Endometrial microvascular endothelial cells (primary cell): ENCODE measurements around the gene TMPRSS7. TPM values are rescaled to one million over a fixed set of nuclear protein-coding genes. Genes with fewer than 3 reads are reported as not detected.

Experiments used
- in situ Hi-C: cut with HindIII; loops from 2 replicates; pipeline ENCODE4 v1.10.0; 2017; ENCODE audit warnings: low sequenced_read_pairs, low pct_unique_long_range_greater_than_20kb; ENCODE audit errors: inconsistent ontology term
- total RNA-seq: library from RNA; depleted of rRNA; stranded (reverse); fragments of >200 nt; gene quantifications from one replicate; pipeline ENCODE4 v1.2.3, GENCODE V29; 2015; ENCODE audit errors: inconsistent ontology term

Gene TMPRSS7
- total RNA-seq, 1 donor from 2014 or later, result not detected

GRCh38 chr3:112088944-112089343, 54.4 kb downstream of the TMPRSS7 start:
- in situ Hi-C loops, result no loop called here

GRCh38 chr3:112089956-112090886, 55.7 kb downstream of the TMPRSS7 start:
- in situ Hi-C loops, result no loop called here

- in situ Hi-C loops, result no loop called here
Measured at GRCh38 chr3:112090887-112091586, 56.5 kb downstream of the TMPRSS7 start.

GRCh38 chr3:112092496-112093179, 58.1 kb downstream of the TMPRSS7 start:
- in situ Hi-C loops, result no loop called here

- in situ Hi-C loops, result no loop called here
Measured at GRCh38 chr3:112093180-112093522, 58.6 kb downstream of the TMPRSS7 start.

GRCh38 chr3:112095731-112096130, 61.2 kb downstream of the TMPRSS7 start:
- in situ Hi-C loops, result no loop called here

GRCh38 chr3:112096176-112096575, 61.6 kb downstream of the TMPRSS7 start:
- in situ Hi-C loops, result no loop called here

- in situ Hi-C loops, result no loop called here
Measured at GRCh38 chr3:112097378-112097777, 62.8 kb downstream of the TMPRSS7 start.

GRCh38 chr3:112101916-112102315, 67.4 kb downstream of the TMPRSS7 start:
- in situ Hi-C loops, result no loop called here

- in situ Hi-C loops, result no loop called here
Measured at GRCh38 chr3:112104774-112105173, 70.2 kb downstream of the TMPRSS7 start.

GRCh38 chr3:112109322-112109721, 74.8 kb downstream of the TMPRSS7 start:
- in situ Hi-C loops, result no loop called here

- in situ Hi-C loops, result no loop called here
Measured at GRCh38 chr3:112111785-112112402, 77.4 kb downstream of the TMPRSS7 start.

GRCh38 chr3:112114576-112115160, 80.1 kb downstream of the TMPRSS7 start:
- in situ Hi-C loops, result no loop called here

- in situ Hi-C loops, result no loop called here
Measured at GRCh38 chr3:112115161-112115739, 80.7 kb downstream of the TMPRSS7 start.

- in situ Hi-C loops, result no loop called here
Measured at GRCh38 chr3:112115806-112116383, 81.4 kb downstream of the TMPRSS7 start.

GRCh38 chr3:112116748-112117186, 82.2 kb downstream of the TMPRSS7 start:
- in situ Hi-C loops, result no loop called here

GRCh38 chr3:112117415-112117814, 82.9 kb downstream of the TMPRSS7 start:
- in situ Hi-C loops, result no loop called here
